ENCODE data around the gene VENTX. TPM values are rescaled to one million over a fixed set of nuclear protein-coding genes. Genes with fewer than 3 reads are reported as not detected.

VENTX gene
- total and polyA plus RNA-seq, 2 donors (not counting 3 experiments of a cell fraction or from before 2014, with no cell fraction given) = not detected

GRCh38 chr10:133267829-133268228, 30.2 kb downstream of the VENTX start:
- TF ChIP-seq CTCF (IDR thresholded peaks at IDR 0.05; ENCODE audit: extremely low read depth in 1 of 2, insufficient read depth in 1 of 2, low read depth in 1 of 2, low read length in 2 of 2) = no peak
- H4K20me1 ChIP-seq (replicated peaks; ENCODE audit: control insufficient read depth, extremely low read depth, insufficient read depth, low read length) = no peaks in the 10 kb centered on the region
- no peaks in the 10 kb centered on the region for H3K9me1 ChIP-seq (replicated peaks; ENCODE audit: control insufficient read depth, extremely low read depth, insufficient read depth, low read length)
- no peak overlapping the region for H3K27ac ChIP-seq (ENCODE audit: insufficient read depth, low read depth, low read length)
- CTCF ChIA-PET = interaction anchor here (1.0 kb wide), 1 partner anchor 11 kb away, joined by 4 read pairs; no protein-coding TSS in a partner anchor
- H3K4me3 ChIP-seq (replicated peaks in 1 of 3; ENCODE audit: insufficient read depth in 1 of 3, low read depth in 1 of 3, low read length in 3 of 3) = no peak overlapping the region
- no peaks in the 10 kb centered on the region for H3K4me1 ChIP-seq (ENCODE audit: control insufficient read depth, extremely low read depth, insufficient read depth, low read length)
- H3K9me3 ChIP-seq (replicated peaks; ENCODE audit: control insufficient read depth, insufficient read depth, low read length) = no peaks in the 10 kb centered on the region
- peaks cover 0 to 4% of the 10 kb centered on the region in 2 experiments for H3K27me3 ChIP-seq (ENCODE audit: control insufficient read depth in 2 of 2, insufficient read depth in 2 of 2, low read length in 2 of 2)
- no peak overlapping the region for H3K4me2 ChIP-seq (ENCODE audit: insufficient read depth, low read length)
- dilution Hi-C loops (cut with MboI; ENCODE audit: extremely low pct_ligation_motif_present, low sequenced_read_pairs) = no loop called here
- DNase-seq (ENCODE audit: low read depth, low spot score) (no peak), FAIRE-seq (no peak)
- POLR2A ChIA-PET = no interaction called here
- no peak overlapping the region for H2AFZ ChIP-seq (ENCODE audit: low read depth, low read length)
- BruUV-seq (replicated peaks) = no TSS peak
- intact Hi-C loops (cut with micrococcal nuclease) = no loop called here
- no peaks in the 10 kb centered on the region for H3K79me2 ChIP-seq (ENCODE audit: control insufficient read depth, insufficient read depth, low read length)
- no peaks in the 10 kb centered on the region for H3K36me3 ChIP-seq (ENCODE audit: control insufficient read depth in 2 of 2, extremely low read depth in 1 of 2, insufficient read depth in 2 of 2, low read length in 2 of 2)
- H3K9ac ChIP-seq (replicated peaks; ENCODE audit: extremely low read depth, insufficient read depth, low read length) = no peak overlapping the region

- POLR2A ChIA-PET = no interaction called here
- H3K9me3 ChIP-seq (replicated peaks; ENCODE audit: control insufficient read depth, insufficient read depth, low read length) = no peaks in the 10 kb centered on the region
- no peak overlapping the region for H3K4me2 ChIP-seq (ENCODE audit: insufficient read depth, low read length)
- H3K9ac ChIP-seq (replicated peaks; ENCODE audit: extremely low read depth, insufficient read depth, low read length) = no peak overlapping the region
- FAIRE-seq (no peak), DNase-seq (ENCODE audit: low read depth, low spot score) (no peak)
- no peaks in the 10 kb centered on the region for H3K9me1 ChIP-seq (replicated peaks; ENCODE audit: control insufficient read depth, extremely low read depth, insufficient read depth, low read length)
- H3K4me3 ChIP-seq (replicated peaks in 1 of 3; ENCODE audit: insufficient read depth in 1 of 3, low read depth in 1 of 3, low read length in 3 of 3) = no peak overlapping the region
- H4K20me1 ChIP-seq (replicated peaks; ENCODE audit: control insufficient read depth, extremely low read depth, insufficient read depth, low read length) = no peaks in the 10 kb centered on the region
- no peak overlapping the region for H3K27ac ChIP-seq (ENCODE audit: insufficient read depth, low read depth, low read length)
- no peaks in the 10 kb centered on the region for H3K36me3 ChIP-seq (ENCODE audit: control insufficient read depth in 2 of 2, extremely low read depth in 1 of 2, insufficient read depth in 2 of 2, low read length in 2 of 2)
- no peaks in the 10 kb centered on the region for H3K27me3 ChIP-seq (ENCODE audit: control insufficient read depth in 2 of 2, insufficient read depth in 2 of 2, low read length in 2 of 2)
- TF ChIP-seq GATA2 (IDR thresholded peaks at IDR 0.05; ENCODE audit: insufficient read depth, insufficient read length, low read depth, low read length) = no peak
- TF ChIP-seq FOS (IDR thresholded peaks at IDR 0.05; ENCODE audit: borderline replicate concordance, insufficient read depth, low read length) = no peak
- TF ChIP-seq EZH2 (IDR thresholded peaks at IDR 0.05; ENCODE audit: borderline replicate concordance, low read depth, low read length, severe bottlenecking) = no peak
- no peak for TF ChIP-seq POLR2A (IDR thresholded peaks at IDR 0.05; ENCODE audit: low read depth, low read length)
- TF ChIP-seq MAX (IDR thresholded peaks at IDR 0.05; ENCODE audit: insufficient read depth, insufficient read length) = no peak
- no peak for TF ChIP-seq CTCF (IDR thresholded peaks at IDR 0.05; ENCODE audit: extremely low read depth in 1 of 2, insufficient read depth in 1 of 2, low read depth in 1 of 2, low read length in 2 of 2)
- no peak for TF ChIP-seq POLR2AphosphoS5 (IDR thresholded peaks at IDR 0.05; ENCODE audit: insufficient read depth, low read depth, low read length)
- TF ChIP-seq MYC (IDR thresholded peaks at IDR 0.05; ENCODE audit: low read depth, low read length) = no peak
- no peak for TF ChIP-seq JUN (IDR thresholded peaks at IDR 0.05; ENCODE audit: borderline replicate concordance, insufficient read depth, insufficient read length, low read depth)
- dilution Hi-C loops (cut with MboI; ENCODE audit: extremely low pct_ligation_motif_present, low sequenced_read_pairs) = no loop called here
- H2AFZ ChIP-seq (ENCODE audit: low read depth, low read length) = no peak overlapping the region
- no TSS peak for BruUV-seq (replicated peaks)
- CTCF ChIA-PET = interaction anchor here (0.6 kb wide), 1 partner anchor 29 kb away, joined by 4 read pairs; no protein-coding TSS in a partner anchor
- intact Hi-C loops (cut with micrococcal nuclease) = no loop called here
- no peaks in the 10 kb centered on the region for H3K4me1 ChIP-seq (ENCODE audit: control insufficient read depth, extremely low read depth, insufficient read depth, low read length)
- H3K79me2 ChIP-seq (ENCODE audit: control insufficient read depth, insufficient read depth, low read length) = no peaks in the 10 kb centered on the region
Measured at GRCh38 chr10:133268532-133268931, 30.9 kb downstream of the VENTX start.

Measured in endothelial cell of umbilical vein (primary cell).